ENCODE measurements around the gene KIAA0232. TPM values are rescaled to one million over a fixed set of nuclear protein-coding genes. Genes with fewer than 3 reads are reported as not detected.

KIAA0232 gene
- total and polyA plus RNA-seq, 9 of the 15 experiments (the other 6 are each of a cell fraction or from before 2014, with no cell fraction given): 3.5 to 17.4 (median 13.0) TPM

DNA sequence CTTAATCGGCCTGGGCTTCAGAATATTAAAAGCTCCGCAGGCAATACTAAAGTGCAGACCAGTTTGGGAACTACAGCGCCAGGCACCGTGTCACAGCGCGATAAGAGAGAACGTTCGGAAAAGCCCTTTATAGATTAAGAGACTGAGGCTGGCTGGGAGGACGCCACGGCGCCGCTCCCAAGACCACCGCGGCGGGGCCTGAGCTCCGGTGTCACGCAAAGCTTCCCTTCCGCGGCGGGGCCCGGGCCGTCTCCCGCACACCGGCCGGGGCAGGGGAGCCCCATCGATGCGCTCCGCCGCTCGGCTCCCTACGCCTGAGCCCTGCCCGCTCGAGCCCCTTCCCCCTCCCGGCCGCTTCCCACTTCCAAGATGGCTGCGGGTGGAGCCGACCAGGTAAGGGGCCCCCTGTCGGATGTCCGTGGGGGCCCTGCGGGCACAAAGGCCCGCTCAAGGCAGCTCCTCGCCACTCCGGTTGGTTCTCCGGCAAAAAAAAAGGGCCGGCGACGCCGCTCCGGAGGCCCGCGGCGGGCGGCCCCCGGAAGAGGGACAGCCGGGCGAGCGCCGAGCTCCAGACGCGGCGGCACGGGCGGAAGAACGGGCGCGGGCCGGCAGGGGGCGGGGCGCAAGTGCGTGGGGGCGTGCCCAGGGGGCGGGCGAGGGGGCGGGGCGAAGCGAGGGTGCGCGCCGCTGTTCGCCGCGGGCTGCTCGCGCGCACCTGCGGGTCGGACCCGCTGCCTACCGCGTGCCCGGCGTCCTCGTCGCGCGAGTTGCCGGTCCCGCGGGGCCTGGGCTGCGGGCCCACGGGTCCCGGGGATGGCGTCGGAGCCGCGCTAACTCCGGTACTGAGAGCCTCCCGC is 126.8 kb downstream of the KIAA0232 start, which contains the start of gene TBC1D14 (continued):
- TF ChIP-seq, protein P1, sequence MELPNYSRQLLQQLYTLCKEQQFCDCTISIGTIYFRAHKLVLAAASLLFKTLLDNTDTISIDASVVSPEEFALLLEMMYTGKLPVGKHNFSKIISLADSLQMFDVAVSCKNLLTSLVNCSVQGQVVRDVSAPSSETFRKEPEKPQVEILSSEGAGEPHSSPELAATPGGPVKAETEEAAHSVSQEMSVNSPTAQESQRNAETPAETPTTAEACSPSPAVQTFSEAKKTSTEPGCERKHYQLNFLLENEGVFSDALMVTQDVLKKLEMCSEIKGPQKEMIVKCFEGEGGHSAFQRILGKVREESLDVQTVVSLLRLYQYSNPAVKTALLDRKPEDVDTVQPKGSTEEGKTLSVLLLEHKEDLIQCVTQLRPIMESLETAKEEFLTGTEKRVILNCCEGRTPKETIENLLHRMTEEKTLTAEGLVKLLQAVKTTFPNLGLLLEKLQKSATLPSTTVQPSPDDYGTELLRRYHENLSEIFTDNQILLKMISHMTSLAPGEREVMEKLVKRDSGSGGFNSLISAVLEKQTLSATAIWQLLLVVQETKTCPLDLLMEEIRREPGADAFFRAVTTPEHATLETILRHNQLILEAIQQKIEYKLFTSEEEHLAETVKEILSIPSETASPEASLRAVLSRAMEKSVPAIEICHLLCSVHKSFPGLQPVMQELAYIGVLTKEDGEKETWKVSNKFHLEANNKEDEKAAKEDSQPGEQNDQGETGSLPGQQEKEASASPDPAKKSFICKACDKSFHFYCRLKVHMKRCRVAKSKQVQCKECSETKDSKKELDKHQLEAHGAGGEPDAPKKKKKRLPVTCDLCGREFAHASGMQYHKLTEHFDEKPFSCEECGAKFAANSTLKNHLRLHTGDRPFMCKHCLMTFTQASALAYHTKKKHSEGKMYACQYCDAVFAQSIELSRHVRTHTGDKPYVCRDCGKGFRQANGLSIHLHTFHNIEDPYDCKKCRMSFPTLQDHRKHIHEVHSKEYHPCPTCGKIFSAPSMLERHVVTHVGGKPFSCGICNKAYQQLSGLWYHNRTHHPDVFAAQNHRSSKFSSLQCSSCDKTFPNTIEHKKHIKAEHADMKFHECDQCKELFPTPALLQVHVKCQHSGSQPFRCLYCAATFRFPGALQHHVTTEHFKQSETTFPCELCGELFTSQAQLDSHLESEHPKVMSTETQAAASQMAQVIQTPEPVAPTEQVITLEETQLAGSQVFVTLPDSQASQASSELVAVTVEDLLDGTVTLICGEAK (IDR thresholded peaks at IDR 0.05): peak; percentile 77
- TF ChIP-seq, protein P1 (CRISPR knock-in tag; IDR thresholded peaks at IDR 0.05): no peak
- TF ChIP-seq FOXM1 (IDR thresholded peaks at IDR 0.05; ENCODE audit: low read depth) (peak; percentile 54; the same call in 1 of the 2 replicates), FOXM1 (CRISPR knock-in tag; IDR thresholded peaks at IDR 0.05; ENCODE audit: low read depth) (no peak), NEUROD1 (IDR thresholded peaks at IDR 0.05; ENCODE audit: borderline replicate concordance, low read depth, low read length, partially characterized antibody) (peak; percentile 77), ZBTB1 (CRISPR knock-in tag; IDR thresholded peaks at IDR 0.05; ENCODE audit: borderline replicate concordance, low read depth) (no peak), ZNF785 (CRISPR knock-in tag; IDR thresholded peaks at IDR 0.05) (no peak)
- TF ChIP-seq, protein P2, sequence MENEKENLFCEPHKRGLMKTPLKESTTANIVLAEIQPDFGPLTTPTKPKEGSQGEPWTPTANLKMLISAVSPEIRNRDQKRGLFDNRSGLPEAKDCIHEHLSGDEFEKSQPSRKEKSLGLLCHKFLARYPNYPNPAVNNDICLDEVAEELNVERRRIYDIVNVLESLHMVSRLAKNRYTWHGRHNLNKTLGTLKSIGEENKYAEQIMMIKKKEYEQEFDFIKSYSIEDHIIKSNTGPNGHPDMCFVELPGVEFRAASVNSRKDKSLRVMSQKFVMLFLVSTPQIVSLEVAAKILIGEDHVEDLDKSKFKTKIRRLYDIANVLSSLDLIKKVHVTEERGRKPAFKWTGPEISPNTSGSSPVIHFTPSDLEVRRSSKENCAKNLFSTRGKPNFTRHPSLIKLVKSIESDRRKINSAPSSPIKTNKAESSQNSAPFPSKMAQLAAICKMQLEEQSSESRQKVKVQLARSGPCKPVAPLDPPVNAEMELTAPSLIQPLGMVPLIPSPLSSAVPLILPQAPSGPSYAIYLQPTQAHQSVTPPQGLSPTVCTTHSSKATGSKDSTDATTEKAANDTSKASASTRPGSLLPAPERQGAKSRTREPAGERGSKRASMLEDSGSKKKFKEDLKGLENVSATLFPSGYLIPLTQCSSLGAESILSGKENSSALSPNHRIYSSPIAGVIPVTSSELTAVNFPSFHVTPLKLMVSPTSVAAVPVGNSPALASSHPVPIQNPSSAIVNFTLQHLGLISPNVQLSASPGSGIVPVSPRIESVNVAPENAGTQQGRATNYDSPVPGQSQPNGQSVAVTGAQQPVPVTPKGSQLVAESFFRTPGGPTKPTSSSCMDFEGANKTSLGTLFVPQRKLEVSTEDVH (IDR thresholded peaks at IDR 0.05; ENCODE audit: low read depth, partially characterized antibody): peak; percentile 78
- TF ChIP-seq, protein P3, sequence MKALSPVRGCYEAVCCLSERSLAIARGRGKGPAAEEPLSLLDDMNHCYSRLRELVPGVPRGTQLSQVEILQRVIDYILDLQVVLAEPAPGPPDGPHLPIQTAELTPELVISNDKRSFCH (CRISPR knock-in tag; IDR thresholded peaks at IDR 0.05): no peak
- TF ChIP-seq, protein P3 (tag; IDR thresholded peaks at IDR 0.05): 0 out of 2 replicates have a peak, but pooled peaks have one; percentile 22

All from K562 (cell line).